ENCODE measurements around the gene IGFL3.

The IGFL3 gene

DNA sequence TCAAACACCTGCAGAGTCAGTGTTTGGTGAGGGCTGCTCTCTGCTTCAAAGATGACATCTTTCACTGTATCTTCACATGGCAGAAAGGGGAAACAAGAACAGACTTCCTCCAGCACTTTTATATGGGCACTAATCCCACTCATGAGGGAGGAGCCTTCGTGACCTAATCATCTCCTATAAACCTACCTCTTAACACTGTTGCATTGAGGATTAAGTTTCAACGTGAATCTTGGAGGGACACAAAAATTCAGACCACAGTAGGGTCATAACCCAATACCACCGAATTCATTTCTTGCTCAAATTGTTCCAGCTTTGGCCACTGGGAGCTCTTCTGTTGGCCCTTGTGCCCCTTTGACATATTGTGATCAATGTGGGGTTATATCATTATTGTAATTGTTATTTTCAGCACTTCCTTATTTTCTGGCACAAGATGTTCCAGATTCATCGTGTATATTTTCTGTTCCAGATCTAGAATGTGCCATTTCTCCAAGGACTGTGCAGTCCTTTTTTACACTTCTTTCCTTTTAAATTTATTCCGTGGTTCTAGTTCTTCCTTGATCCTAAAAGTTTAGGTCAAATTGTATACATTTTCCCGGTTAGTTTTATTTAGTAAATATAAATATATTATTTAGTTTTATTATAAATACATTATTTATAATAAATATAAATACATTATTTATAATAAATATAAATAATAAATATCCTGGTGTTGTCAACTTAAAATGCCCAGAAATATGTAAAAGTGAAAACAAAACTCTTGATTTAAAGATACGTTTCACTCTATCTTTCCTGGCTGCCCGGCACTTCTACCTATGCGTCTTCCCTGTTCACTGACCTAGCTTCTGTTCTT, 48.2 kb downstream of the IGFL3 start:
- no peak for DNase-seq

DNA sequence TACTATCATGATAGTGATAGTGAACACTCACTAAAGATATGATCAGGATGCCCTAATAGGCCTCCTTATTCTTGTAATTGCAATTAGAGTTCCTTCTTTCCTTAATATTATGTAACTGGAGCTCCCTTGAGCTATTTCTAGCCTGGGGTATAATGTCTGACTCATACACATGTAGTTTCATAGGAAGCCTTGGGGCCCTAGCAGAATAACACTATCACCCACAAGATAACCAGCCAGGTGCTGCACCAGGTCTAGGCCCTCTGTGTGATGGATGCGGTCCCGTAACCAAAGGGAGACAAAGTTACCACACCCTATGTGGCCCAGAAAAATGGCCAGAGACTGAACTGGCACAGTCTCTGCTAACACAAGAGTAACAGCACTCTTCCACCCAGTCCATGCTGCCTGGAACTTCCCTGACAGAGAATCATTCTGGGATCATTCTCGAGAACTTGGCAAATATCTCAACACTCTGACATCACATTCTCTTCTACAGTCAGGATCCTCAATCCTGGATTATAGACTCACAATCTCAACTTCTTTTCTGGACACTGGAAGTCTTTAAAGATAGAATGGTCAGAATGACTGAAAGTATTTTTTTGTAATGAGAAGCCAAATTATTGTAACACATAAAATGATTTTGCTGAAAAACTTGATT, 51.1 kb downstream of the IGFL3 start:
- no peak for DNase-seq

Data from NCI-H2081 (cell line).